CMK (cell line): ENCODE results near the gene TIMM23.
"Not testable (repeated sequence)": the region's sequence is repeated elsewhere in the genome, so short reads cannot be mapped to it uniquely, and the experiment has no call there.

Source experiments
- DNase-seq: peaks from one replicate; pipeline ENCODE4 v3.0.0-alpha.2; 2010; ENCODE audit warnings: low read depth

TIMM23 gene, protein sequence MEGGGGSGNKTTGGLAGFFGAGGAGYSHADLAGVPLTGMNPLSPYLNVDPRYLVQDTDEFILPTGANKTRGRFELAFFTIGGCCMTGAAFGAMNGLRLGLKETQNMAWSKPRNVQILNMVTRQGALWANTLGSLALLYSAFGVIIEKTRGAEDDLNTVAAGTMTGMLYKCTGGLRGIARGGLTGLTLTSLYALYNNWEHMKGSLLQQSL

DNA sequence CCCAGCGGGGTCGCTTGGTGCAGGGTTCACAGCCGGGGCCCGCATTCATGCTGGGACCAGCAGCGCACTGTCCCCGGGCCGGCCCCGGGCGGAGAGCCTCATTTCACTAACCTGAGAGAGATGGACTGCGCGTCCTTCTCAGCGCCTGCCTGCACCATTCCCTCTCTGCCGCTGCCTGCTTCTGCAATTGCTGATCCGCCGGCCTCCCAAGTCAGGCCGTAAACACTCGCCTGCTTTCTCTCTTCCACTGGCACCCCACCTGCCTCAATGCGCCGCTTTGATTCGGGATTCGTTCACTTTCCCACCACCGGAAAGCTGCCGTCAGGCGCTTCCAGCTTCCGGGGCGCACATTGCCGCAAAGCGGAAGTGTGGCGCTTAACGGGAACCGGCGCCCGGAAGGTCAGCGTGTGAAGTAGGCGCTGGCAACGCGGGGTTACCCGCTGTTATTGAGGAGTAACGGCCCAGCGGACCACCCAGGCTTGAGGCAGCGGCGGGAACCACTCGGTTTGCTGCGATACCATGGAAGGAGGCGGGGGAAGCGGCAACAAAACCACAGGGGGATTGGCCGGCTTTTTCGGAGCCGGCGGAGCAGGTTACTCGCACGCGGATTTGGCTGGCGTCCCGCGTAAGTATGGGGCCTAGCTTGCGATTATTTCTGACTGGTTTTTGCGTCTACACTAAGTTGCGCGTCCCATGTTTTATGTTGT is at the start of gene TIMM23:
Gene TIMM23 (plus strand): TSS at position 384 of the 707 bp plus-strand sequence. CDS start 136 bp downstream, at position 520.
- DNase-seq: peak; percentile 63

DNA sequence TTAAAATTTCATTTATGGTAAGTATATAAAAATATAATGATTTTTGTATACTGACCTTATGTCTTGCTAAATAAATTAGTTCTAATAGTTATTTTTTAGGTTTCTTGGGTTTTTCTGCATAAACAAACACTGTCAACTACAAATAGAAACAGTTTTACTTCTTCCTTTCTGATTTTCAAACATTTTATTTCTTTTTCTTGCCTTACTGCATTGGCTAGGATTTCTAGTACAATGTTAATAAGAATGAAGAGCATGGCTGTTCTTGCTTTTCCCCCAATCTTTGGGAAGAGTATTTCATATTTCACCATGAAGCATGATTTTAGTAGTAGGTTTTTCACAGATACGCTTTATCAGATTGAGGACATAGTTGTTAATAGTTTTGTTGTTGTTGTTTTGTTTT is 45.5 kb upstream of the TIMM23 start:
- DNase-seq: not testable (repeated sequence)

DNA sequence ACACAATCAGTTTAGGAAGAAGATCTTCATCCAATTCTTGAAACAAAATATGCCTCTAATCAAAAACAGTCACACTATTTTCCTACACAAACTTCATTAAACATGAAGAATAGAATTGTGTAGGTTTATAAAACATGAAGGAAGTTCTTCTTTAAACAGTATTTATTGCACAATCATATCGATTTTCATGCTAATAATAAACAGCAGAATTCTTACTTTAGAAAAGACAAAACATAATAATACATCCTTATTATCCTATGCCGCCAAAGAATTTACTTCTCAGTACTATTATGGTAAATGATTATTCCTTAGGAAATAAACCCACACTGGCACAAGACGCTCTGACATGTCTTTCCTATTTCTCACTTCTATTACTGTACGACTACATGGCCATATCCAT is 41.0 kb upstream of the TIMM23 start:
- not testable (repeated sequence) for DNase-seq

DNA sequence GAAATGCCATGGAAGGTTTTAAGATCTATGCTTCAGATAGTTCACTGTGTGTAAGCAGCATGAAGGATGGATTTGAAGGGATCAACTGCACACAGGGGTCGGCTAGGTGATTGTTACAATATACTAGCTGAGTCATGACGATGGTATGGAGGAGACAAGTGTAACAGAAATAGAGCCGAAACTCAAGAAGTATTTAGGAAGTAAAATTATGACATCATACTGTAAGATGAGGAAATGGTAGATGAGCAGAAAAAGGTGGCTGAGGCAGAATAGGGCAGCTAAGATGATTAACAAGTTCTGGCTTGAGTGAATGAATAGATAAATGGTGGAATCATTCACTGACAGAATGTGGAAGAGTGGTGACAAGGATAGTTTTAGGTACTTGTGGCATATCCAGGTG is 37.5 kb upstream of the TIMM23 start:
- not testable (repeated sequence) for DNase-seq

DNA sequence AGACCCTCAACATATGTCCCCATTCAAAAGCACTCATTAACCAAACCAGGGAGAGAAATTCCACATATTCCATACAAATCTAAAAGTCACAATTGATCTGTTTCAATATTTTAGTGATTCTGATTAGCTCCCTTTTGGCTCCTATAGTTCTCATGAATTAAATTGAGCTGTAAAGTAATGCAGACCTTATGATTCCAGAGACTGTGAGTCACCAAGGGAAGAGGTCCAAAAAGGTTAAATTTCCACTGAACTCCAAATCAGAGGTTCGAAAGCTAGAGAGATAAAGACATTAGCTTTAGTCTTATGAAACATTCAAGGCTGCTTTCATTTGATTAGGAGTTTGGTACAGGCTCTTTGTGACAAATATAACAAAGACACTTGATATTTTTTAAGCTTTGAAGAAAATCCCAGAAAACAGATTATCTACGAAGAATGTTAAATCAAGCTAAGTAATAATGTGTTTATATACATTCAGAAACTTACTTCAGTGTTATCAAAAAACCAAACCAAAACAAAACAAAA is 33.1 kb upstream of the TIMM23 start:
- not testable (repeated sequence) for DNase-seq

DNA sequence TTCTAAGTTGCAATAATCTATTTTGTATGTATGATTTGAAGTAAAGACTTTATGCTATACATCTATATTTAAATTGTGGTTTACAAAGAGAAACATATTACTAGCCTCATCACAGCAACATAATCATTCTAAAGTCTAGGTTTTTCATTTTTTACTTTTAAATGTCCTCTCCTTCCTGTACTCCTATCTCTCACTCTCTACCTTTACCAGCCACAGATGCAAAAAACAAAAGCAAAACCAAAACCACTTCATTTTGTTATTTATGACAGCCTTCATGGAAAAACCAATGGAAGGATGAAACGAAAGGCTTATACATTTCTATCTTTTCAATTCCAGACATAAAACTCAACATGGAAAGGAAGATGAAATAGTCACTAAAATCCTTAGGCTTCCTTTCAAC is 31.1 kb upstream of the TIMM23 start:
- not testable (repeated sequence) for DNase-seq

DNA sequence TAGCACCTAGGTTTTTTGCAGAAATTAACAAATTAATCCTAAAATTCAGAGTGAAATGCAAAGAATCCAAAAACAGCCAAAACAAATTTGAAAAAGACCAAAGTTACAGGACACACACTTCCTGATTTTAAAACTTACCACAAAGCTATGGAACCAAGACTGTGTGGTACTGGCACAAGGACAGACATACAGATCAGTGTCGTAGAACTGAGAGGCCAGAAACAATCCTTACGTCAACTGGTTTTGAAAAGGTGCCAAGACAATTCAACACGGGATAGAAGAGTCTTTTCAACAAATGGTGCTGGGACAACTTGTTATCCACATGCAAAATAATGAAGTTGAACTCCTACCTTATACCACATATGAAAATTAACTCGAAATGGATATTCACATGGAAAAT is 26.8 kb upstream of the TIMM23 start:
- not testable (repeated sequence) for DNase-seq

DNA sequence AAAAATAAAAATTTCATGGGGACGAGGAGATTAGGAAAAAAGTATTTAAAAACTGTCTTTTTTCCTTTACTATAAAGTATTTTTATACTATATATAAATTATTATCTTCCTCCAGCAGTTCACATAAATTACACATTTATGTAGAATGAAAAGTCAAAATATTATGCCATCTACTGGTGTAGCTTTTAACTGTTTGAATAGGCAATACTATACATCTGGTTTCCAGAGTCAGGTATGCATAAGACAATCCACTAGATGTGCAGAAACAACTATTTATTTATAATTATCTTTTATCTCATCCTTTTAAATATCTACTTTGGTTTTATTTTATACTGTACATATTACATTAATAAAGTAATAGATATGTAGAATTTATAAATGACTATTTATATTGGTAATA is 24.9 kb upstream of the TIMM23 start:
- DNase-seq: not testable (repeated sequence)

DNA sequence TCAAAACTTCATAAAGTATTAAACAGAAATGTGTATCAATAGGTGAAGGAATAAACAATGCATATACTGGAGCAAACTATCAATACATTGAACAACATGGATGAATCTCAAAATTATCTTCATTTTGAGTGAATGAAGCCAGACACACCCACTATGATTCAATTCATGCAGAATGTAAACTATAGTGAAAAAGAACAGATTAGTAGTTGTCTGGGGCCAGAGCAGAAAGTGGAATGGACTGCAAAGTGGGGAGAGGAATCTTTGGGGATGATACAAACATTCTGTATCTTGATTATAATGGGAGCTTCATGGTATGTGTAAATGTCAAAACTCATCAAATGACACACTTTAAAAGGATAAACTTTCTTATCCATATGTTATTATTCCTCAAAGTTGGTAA is 23.5 kb upstream of the TIMM23 start:
- not testable (repeated sequence) for DNase-seq

DNA sequence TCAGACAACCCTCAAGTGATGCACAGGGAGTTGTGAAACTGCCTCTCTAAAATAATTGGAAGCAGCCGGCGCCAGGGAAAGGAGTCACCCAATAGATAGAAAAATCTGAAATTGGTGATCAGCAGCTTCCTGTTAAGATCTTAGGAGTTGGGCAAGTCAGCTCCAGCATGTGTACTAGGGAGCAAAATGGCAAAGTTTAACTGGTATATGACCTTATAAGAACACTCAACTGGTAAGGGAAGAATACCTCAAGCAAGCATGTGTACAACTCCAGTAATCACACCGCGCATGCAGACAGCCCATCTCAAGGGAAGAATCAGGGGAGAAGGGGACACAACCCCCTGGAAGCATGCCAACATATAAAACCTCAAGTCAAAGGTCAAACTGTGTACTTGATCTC is 17.9 kb upstream of the TIMM23 start:
- not testable (repeated sequence) for DNase-seq

DNA sequence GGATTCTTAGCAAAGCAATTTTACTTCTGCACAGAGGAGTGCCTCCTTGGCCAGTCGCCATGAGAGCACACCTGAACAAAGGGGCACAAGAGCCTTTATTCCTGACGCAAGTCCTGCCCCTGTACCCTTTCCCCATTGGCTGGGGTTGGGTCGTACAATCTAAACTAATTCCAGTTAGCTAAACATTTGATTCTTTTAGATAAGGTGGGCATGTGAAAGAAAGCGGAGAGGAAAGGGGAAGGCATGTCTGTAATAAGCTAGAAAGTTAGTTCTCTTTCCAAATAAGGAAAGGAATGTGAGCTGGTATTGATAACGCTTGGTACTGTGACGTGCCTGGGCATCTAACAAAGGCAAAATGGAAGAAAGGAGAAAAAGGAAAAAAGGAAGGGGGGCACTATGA is 15.7 kb upstream of the TIMM23 start:
- not testable (repeated sequence) for DNase-seq

DNA sequence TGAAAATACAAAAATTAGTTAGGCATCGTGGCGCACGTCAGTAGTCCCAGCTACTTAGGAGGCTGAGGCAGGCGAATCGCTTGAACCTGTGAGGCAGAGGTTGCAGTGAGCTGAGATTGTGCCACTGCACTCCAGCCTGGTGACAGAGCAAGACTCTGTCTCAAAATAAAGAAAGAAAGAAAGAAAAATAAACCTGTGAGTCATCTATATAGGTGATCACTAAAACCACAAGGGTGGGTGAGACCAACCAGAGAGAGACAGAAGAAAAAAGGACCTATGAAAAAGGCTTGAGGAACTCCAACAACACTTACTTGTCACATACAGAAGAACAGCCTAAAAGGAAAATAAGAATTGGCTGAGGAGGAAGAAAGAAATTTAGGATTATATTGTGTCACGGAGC is 14.4 kb upstream of the TIMM23 start:
- not testable (repeated sequence) for DNase-seq

DNA sequence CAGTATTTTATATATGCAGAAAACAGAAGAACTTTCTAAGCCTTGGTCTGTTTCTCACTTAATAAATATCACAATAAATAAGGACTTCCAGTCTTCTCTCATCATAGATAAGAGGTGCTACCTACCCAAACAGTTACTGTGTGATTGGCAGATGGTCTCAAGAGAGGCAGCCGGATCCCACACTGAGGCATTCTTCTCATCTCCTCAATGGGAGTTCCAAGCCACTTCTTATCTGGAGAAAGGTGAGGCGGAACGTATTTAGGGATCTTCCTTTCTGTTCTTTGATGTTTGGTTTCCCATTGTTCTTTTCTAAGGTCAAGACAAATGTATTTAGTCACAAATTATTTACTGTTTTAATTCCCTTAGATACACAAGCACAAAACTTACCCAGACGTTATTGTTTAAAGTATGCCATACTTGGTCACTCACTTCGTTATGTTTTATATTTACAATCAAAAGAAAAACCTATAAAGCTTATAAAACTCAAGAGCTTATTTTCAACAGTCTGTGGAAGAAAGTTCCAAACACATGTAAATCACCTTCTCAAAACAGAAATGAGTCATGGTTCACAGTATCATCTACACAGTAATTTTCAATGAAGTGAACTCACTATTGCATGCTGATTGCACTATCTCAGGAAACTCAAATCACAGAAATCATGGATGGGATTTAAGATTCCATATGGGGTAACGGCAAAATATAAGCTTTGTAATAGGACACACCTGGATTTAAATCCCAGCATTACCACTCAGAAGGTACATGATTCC is 9.4 kb upstream of the TIMM23 start:
- DNase-seq: not testable (repeated sequence)

DNA sequence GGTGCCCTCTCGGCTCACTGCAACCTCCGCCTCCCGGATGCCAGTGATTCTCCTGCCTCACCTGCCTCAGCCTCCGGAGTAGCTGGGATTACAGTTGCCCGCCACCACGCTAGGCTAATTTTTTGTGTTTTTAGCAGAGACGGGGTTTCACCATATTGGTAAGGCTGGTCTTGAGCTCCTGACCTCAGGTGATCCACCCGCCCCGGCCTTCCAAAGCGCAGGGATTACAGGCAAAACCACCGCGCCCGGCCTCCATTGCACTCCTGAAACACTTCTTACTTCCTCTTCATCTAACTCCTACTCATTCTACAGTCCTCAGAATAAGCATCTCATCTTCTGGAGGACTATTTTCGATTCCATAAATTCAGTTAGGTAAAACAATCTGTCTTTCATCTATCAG is 1.3 kb upstream of the TIMM23 start:
- not testable (repeated sequence) for DNase-seq

DNA sequence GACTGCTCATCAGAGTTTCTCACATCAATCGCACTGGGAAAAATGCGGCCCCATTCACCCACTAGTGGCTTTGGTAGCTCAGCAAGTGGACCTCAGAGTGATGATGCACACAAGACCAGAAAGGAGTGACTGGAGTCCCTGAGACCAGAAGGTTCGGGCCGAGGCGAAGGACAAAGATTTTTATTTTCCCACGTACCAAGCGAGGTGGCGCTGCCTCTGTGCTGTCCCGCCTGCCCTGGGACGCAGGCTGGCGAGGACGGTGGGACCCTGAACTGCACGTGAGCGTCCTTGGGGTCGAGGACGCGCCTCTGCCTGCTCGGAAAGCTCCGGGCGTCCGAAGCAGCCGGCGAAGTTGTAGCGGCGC is 565 bp upstream of the TIMM23 start:
- DNase-seq: not testable (repeated sequence)

DNA sequence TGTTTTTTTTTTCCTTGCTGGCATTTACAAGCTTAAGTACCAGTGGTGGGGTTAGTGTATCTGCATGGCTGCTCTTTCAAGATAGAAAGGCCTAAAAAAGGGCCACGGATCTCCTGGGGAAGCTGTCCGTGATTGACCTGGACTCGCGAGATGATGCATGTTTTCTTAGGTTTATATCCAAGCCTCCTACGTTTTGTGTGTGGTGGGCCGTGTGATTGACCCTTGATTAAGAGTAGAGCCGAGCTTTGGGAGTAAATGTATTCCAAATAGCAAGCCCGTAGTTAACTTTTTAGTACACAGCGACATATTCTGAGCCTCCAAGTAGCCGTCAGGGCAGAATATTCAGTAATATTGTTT is 502 bp downstream of the TIMM23 start:
- DNase-seq: not testable (repeated sequence)

DNA sequence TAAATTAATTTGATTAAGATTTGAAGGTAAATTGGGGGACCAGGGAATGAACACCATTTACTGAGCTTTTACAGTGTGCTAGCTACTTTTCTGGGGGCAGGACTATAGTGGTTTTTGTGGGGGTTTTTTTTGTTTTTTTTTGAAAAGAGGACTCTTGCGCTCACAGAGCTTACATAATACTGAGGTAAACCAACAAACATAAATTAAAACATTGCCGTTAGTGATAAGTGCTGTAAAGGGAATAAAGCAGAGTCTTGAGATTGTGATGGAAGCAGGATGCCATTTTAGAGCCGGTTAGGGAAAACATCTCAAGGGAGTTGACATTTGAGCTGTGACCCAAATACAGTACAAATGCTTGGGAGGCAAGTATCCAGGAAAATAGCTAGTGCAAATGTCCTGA is 1.8 kb downstream of the TIMM23 start:
- DNase-seq: not testable (repeated sequence)

DNA sequence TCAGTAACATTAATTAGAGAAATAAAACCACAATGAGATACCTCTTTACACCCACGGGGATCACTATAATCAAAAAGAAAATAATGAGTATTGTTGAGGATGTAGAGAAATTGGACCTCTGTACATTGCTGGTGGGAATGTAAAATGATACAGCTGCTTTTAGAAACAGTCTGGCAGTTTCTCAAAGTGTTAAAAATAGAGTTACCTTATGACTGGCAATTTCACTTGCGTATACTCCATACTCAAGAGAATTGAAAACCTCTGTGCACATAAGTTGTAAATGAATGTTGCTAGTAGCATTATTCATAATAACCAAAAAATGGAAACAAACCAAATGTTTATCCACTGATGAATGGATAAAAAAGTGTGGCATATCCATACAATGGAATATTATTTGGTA is 6.3 kb downstream of the TIMM23 start:
- not testable (repeated sequence) for DNase-seq

DNA sequence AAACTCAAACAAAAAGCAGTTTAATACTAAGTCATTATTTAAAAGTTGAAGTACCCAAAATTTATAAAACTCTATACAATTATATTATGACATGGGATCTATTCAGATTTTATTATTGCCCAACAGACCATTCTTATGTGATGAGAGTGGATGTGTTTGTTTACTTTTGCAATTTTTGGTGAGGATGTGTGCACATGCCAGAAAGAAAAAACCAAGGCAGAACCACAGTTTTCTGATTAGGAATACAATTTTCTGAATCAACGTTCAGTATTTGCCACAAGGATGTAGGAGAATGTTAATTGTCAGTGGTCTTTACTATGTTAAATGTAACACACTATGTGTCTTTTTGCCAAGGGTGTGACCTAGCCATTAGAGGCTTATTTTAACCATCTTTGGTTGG is 9.1 kb downstream of the TIMM23 start:
- DNase-seq: not testable (repeated sequence)

DNA sequence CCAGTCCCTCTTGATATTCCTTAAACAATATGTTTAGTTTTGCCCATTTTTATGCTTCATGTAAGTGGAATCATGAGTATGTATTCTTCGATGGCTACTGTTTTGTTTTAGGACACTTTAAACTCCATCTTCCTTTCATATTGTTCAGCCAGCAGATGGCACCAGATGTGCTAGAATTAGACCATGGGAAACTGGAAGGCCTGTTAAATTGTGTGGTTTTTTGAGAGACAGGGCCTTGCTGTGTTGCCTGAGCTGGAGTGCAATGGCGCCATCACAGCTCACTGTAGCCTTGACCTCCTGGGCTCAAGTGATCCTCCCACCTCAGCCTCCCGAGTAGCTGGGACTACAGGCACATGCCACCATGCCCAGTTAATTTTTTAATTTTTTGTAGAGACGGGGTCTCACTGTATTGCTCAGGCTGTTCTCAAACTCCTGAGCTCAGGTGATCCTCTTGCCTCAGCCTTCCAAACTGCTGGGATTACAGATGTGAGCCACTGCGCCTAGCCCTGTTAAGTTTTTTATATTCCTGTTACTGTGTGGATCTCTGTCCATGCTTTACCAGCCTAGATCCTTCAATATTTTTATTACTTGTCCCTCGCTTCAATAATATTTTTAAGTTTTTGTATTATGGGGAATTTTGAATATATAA is 11.4 kb downstream of the TIMM23 start:
- DNase-seq: not testable (repeated sequence)

DNA sequence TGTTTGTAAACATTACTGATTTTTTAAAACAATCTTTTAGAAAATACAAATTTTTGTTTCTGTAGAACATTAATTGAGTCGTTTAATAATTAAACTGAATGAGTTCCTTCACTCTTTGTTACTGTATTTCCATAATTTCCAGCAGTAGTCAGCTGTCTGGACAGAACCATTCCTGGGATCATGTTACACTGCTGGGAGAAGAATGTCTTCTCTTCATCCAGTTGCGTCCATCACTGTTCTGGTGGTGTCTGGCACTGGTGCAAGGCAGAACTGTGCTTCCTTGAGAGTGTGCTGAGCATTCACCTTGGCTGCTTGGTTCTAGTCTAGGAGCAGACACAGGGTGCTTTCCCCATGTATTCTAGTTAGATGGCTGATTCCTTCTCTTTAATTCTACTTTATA is 12.2 kb downstream of the TIMM23 start:
- DNase-seq: not testable (repeated sequence)

DNA sequence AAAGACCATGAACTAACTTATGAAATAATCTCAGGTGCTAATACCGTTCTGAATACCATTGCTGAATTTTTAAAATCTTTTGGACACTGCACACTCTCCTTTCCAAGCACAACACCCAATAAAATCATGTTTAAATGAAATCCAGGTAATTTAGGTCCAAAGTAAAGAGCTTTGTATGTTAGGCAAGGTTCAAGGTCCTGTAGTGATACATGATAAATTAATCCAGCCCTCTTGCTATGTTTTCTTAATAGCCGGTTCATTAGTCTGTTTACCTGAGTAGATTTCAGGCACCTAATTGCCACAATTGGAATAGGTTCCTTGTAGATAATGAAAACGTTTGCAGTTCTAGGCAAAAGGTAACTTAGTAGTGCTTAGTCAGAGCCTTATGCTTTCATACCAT is 13.3 kb downstream of the TIMM23 start:
- not testable (repeated sequence) for DNase-seq
